ENCODE measurements around the gene TRAF3IP1.

Gene TRAF3IP1

GRCh38 chr2:238288650-238289573 lies 31.4 kb upstream of the TRAF3IP1 start:
- peak; percentile 40; the same call in 1 of the 2 replicates for TF ChIP-seq CTCF (IDR thresholded peaks at IDR 0.05; ENCODE audit: borderline replicate concordance, insufficient read depth, low read depth, low read length)
- H3K4me3 ChIP-seq (ENCODE audit: low read depth, low read length) = peak overlapping the region; percentile 65

- peak overlapping the region; percentile 63 for H3K4me3 ChIP-seq (ENCODE audit: low read depth, low read length)
- TF ChIP-seq CTCF (IDR thresholded peaks at IDR 0.05; ENCODE audit: borderline replicate concordance, insufficient read depth, low read depth, low read length) = no peak
Measured at GRCh38 chr2:238289574-238289973, 30.7 kb upstream of the TRAF3IP1 start.

- no peak overlapping the region for H3K4me3 ChIP-seq (ENCODE audit: low read depth, low read length)
- no peak for TF ChIP-seq CTCF (IDR thresholded peaks at IDR 0.05; ENCODE audit: borderline replicate concordance, insufficient read depth, low read depth, low read length)
Measured at GRCh38 chr2:238290091-238290509, 30.2 kb upstream of the TRAF3IP1 start.

- TF ChIP-seq CTCF (IDR thresholded peaks at IDR 0.05; ENCODE audit: borderline replicate concordance, insufficient read depth, low read depth, low read length) = no peak
- no peak overlapping the region for H3K4me3 ChIP-seq (ENCODE audit: low read depth, low read length)
Measured at GRCh38 chr2:238290715-238291549, 29.4 kb upstream of the TRAF3IP1 start.

- no peak overlapping the region for H3K4me3 ChIP-seq (ENCODE audit: low read depth, low read length)
- no peak for TF ChIP-seq CTCF (IDR thresholded peaks at IDR 0.05; ENCODE audit: borderline replicate concordance, insufficient read depth, low read depth, low read length)
Measured at GRCh38 chr2:238291550-238292281, 28.6 kb upstream of the TRAF3IP1 start.

- TF ChIP-seq CTCF (IDR thresholded peaks at IDR 0.05; ENCODE audit: borderline replicate concordance, insufficient read depth, low read depth, low read length) = no peak
- no peak overlapping the region for H3K4me3 ChIP-seq (ENCODE audit: low read depth, low read length)
Measured at GRCh38 chr2:238294046-238294392, 26.3 kb upstream of the TRAF3IP1 start.

Measured in GM12875 (cell line).